ENCODE results near the gene SSTR3. TPM values are rescaled to one million over a fixed set of nuclear protein-coding genes. Genes with fewer than 3 reads are reported as not detected.

SSTR3 gene
- total and polyA plus RNA-seq, 9 of the 15 experiments (the other 6 are each of a cell fraction or from before 2014, with no cell fraction given), result 0.03 TPM; not detected in 8

GRCh38 chr22:37213218-37213855 is 1.1 kb upstream of the SSTR3 start:
- BruUV-seq (replicated peaks), result no TSS peak
- intact Hi-C loops (cut with micrococcal nuclease), result no loop called here
- peaks cover 0 to 15% of the 10 kb centered on the region in 2 experiments; a peak in 2 of 5 replicates for H3K27me3 ChIP-seq (ENCODE audit: control insufficient read depth in 2 of 2, insufficient read depth in 2 of 2, low read length in 2 of 2)
- no peak overlapping the region for H3K27ac ChIP-seq (ENCODE audit: extremely low read depth, low read depth, low read length)
- no peak overlapping the region for H3K9ac ChIP-seq (ENCODE audit: insufficient read depth in 1 of 2, low read depth in 2 of 2, low read length in 2 of 2)
- no peak overlapping the region for H3K4me2 ChIP-seq (ENCODE audit: insufficient read depth, low read length)
- ATAC-seq (no peak), FAIRE-seq (no peak), DNase-seq (ENCODE audit: extremely low read depth in 1 of 4, low spot score in 3 of 4) (no peak)
- H2AFZ ChIP-seq (ENCODE audit: low read depth, low read length), result no peak overlapping the region
- in situ Hi-C loops (cut with MboI), result no loop called here
- no peaks in the 10 kb centered on the region for H3K9me1 ChIP-seq (ENCODE audit: control insufficient read depth, insufficient read depth, low read length)
- H3K36me3 ChIP-seq (ENCODE audit: control insufficient read depth, insufficient read depth, low read length), result no peaks in the 10 kb centered on the region
- no peaks in the 10 kb centered on the region for H3K9me3 ChIP-seq (replicated peaks; ENCODE audit: control insufficient read depth, insufficient read depth, low read depth, low read length)
- H3K79me2 ChIP-seq (ENCODE audit: control insufficient read depth, insufficient read depth, low read length), result no peaks in the 10 kb centered on the region
- POLR2A ChIA-PET, result no interaction called here
- WGBS (ENCODE audit: insufficient coverage, low coverage, missing lambda C conversion rate), result 41% methylated on average over 17 of the region's 18 CpGs
- H3K4me3 ChIP-seq, result no peak overlapping the region
- peaks cover 0 to 17% of the 10 kb centered on the region in 2 experiments; a peak in 3 of 5 replicates for H3K4me1 ChIP-seq (replicated peaks in 1 of 2; ENCODE audit: control insufficient read depth in 2 of 2, insufficient read depth in 2 of 2, low read length in 2 of 2)
- CTCF ChIA-PET (ENCODE audit: low intra/inter-chr PET ratio), result no interaction called here
- TF ChIP-seq ZKSCAN1 (IDR thresholded peaks at IDR 0.05; ENCODE audit: low read depth, low read length), result peak; percentile 95
- no peak for TF ChIP-seq PHF8 (IDR thresholded peaks at IDR 0.05; ENCODE audit: borderline replicate concordance, low read length)
- no peak for TF ChIP-seq SLC30A9 (CRISPR knock-in tag; IDR thresholded peaks at IDR 0.05)
- TF ChIP-seq KAT8 (IDR thresholded peaks at IDR 0.05; ENCODE audit: low read depth), result no peak
- no peak for TF ChIP-seq KLF16 (IDR thresholded peaks at IDR 0.05)
- TF ChIP-seq SNAPC5 (CRISPR knock-in tag; IDR thresholded peaks at IDR 0.05), result no peak
- no peaks in the 10 kb centered on the region for H4K20me1 ChIP-seq (replicated peaks; ENCODE audit: control insufficient read depth, insufficient read depth, low read length)

- peaks cover 0 to 26% of the 10 kb centered on the region in 2 experiments; a peak in 3 of 5 replicates for H3K4me1 ChIP-seq (replicated peaks in 1 of 2; ENCODE audit: control insufficient read depth in 2 of 2, insufficient read depth in 2 of 2, low read length in 2 of 2)
- H4K20me1 ChIP-seq (replicated peaks; ENCODE audit: control insufficient read depth, insufficient read depth, low read length), result no peaks in the 10 kb centered on the region
- no peaks in the 10 kb centered on the region for H3K79me2 ChIP-seq (ENCODE audit: control insufficient read depth, insufficient read depth, low read length)
- peak overlapping the region in 1 of 2 experiments; percentile 36; a peak in 2 of 4 replicates for H3K9ac ChIP-seq (ENCODE audit: insufficient read depth in 1 of 2, low read depth in 2 of 2, low read length in 2 of 2)
- no peak overlapping the region for H3K4me2 ChIP-seq (ENCODE audit: insufficient read depth, low read length)
- H3K36me3 ChIP-seq (ENCODE audit: control insufficient read depth, insufficient read depth, low read length), result no peaks in the 10 kb centered on the region
- no peak overlapping the region for H3K27ac ChIP-seq (ENCODE audit: extremely low read depth, low read depth, low read length)
- no peaks in the 10 kb centered on the region for H3K9me3 ChIP-seq (replicated peaks; ENCODE audit: control insufficient read depth, insufficient read depth, low read depth, low read length)
- no peak for TF ChIP-seq ILF3 (IDR thresholded peaks at IDR 0.05; ENCODE audit: borderline replicate concordance)
- TF ChIP-seq ZNF444 (CRISPR knock-in tag; IDR thresholded peaks at IDR 0.05), result 0 out of 2 replicates have a peak, but pooled peaks have one; percentile 40
- no peak overlapping the region for H2AFZ ChIP-seq (ENCODE audit: low read depth, low read length)
- WGBS (ENCODE audit: insufficient coverage, low coverage, missing lambda C conversion rate), result 10% methylated on average over 2 of the region's 6 CpGs
- DNase-seq (ENCODE audit: extremely low read depth in 1 of 4, low spot score in 3 of 4) (no peak), FAIRE-seq (no peak), ATAC-seq (no peak)
- in situ Hi-C loops (cut with MboI) (no loop called here), intact Hi-C loops (cut with micrococcal nuclease) (no loop called here)
- no TSS peak for BruUV-seq (replicated peaks)
- ChIA-PET POLR2A (interaction anchor here (1.0 kb wide), 1 partner anchor 13 kb away, joined by 3 read pairs; no protein-coding TSS in a partner anchor), CTCF (ENCODE audit: low intra/inter-chr PET ratio) (no interaction called here)
- no peaks in the 10 kb centered on the region for H3K9me1 ChIP-seq (ENCODE audit: control insufficient read depth, insufficient read depth, low read length)
- peaks cover 0 to 15% of the 10 kb centered on the region in 2 experiments; a peak in 2 of 5 replicates for H3K27me3 ChIP-seq (ENCODE audit: control insufficient read depth in 2 of 2, insufficient read depth in 2 of 2, low read length in 2 of 2)
- no peak overlapping the region for H3K4me3 ChIP-seq
These were observed 457 bp downstream of the SSTR3 start for GRCh38 chr22:37211866-37212173.

All from K562 (cell line).